Fibroblast of the aortic adventitia (primary cell): ENCODE measurements around the gene ZBED4. TPM values are rescaled to one million over a fixed set of nuclear protein-coding genes. Genes with fewer than 3 reads are reported as not detected.

Experiments used
- DNase-seq: peaks from one replicate; pipeline ENCODE4 v3.0.0-alpha.2; 2010; ENCODE audit warnings: low read depth
- H3K4me3 ChIP-seq: 2 replicates; pipeline ENCODE4 v1.5.1; 2011; ENCODE audit warnings: low read depth, mild to moderate bottlenecking, control low read depth, low read length, moderate library complexity
- total RNA-seq: library from RNA; depleted of rRNA; stranded (reverse); fragments of >200 nt; gene quantifications from 2 replicates; pipeline ENCODE4 v1.2.3, GENCODE V29; 2012; ENCODE audit warnings: low replicate concordance
- TF ChIP-seq, protein P1 (sequence below): IDR thresholded peaks from 2 replicates; pipeline ENCODE4 v1.5.1; 2011; ENCODE audit warnings: mild to moderate bottlenecking, low read length, control low read depth, inconsistent platforms; ENCODE audit not compliant: insufficient read depth

Gene ZBED4
- total RNA-seq, 1 donor, result 8.3 TPM

DNA sequence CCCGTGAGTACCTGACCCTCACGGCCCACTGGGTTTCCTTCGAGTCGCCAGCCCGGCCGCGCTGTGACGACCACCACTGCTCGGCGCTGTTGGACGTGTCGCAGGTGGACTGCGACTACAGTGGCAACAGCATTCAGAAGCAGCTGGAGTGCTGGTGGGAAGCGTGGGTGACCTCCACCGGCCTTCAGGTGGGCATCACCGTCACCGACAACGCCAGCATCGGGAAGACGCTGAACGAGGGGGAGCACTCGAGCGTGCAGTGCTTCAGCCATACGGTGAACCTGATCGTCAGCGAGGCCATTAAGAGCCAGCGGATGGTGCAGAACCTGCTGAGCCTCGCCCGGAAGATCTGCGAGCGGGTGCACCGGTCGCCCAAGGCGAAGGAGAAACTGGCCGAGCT is 32.2 kb downstream of the ZBED4 start:
- no peak overlapping the region for H3K4me3 ChIP-seq

DNA sequence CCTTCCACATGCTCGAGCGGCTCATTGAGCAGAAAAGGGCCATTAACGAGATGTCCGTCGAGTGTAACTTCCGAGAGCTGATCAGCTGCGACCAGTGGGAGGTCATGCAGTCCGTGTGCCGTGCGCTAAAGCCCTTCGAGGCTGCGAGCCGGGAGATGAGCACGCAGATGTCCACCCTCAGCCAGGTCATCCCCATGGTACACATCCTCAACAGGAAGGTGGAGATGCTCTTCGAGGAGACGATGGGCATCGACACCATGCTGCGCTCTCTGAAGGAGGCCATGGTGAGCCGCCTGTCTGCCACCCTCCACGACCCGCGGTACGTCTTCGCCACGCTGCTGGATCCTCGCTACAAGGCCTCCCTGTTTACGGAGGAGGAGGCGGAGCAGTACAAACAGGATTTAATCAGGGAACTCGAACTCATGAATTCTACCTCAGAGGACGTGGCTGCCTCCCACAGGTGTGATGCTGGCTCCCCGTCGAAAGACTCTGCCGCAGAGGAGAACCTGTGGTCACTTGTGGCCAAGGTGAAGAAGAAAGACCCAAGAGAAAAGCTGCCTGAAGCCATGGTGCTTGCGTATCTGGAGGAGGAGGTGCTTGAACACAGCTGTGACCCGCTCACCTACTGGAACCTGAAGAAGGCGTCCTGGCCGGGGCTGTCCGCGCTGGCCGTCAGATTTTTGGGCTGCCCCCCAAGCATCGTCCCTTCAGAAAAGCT is 32.9 kb downstream of the ZBED4 start:
- DNase-seq, result no peak
- TF ChIP-seq, protein P1, sequence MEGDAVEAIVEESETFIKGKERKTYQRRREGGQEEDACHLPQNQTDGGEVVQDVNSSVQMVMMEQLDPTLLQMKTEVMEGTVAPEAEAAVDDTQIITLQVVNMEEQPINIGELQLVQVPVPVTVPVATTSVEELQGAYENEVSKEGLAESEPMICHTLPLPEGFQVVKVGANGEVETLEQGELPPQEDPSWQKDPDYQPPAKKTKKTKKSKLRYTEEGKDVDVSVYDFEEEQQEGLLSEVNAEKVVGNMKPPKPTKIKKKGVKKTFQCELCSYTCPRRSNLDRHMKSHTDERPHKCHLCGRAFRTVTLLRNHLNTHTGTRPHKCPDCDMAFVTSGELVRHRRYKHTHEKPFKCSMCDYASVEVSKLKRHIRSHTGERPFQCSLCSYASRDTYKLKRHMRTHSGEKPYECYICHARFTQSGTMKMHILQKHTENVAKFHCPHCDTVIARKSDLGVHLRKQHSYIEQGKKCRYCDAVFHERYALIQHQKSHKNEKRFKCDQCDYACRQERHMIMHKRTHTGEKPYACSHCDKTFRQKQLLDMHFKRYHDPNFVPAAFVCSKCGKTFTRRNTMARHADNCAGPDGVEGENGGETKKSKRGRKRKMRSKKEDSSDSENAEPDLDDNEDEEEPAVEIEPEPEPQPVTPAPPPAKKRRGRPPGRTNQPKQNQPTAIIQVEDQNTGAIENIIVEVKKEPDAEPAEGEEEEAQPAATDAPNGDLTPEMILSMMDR, result no peak
- no peak overlapping the region for H3K4me3 ChIP-seq

More for the DNA sequence above, 32.2 kb downstream of the ZBED4 start:
- no peak for DNase-seq
- TF ChIP-seq, protein P1, result no peak

DNA sequence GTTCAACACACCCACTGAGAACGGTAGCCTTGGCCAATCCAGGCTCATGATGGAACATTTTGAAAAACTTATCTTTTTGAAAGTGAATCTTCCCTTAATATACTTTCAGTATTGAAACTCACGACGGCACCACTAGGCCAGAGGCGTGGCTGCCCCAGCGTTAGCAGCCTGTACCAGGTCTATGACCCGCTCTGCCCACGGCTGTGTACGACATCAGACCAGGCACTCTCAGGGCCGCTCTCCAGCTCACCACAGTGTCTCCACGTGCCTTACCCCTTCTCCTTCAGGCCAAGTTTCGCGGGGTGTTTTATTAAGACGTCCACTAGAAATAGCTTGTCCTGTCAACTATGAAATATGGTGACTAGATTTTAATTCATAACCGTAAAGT is 33.4 kb downstream of the ZBED4 start:
- TF ChIP-seq, protein P1, result no peak

DNA sequence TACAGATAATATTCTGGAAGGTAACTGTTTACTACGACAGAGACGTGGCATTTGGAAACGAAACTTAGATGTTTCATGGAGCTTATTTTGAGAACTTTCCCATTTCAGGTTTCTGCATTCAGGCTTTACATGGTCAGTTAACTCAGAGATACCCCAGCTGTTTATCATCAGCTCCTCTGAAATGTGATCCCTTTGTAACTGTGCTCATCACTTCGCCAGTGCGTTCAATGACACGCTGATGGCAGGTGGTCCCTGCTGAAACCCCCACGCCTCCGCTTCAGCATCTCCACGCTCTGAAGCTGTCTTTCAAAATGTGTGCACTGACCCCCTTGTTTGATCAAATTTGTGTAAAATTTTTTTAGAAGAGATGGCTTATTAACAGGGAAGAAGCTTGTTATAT is 34.1 kb downstream of the ZBED4 start:
- TF ChIP-seq, protein P1, result no peak
- H3K4me3 ChIP-seq, result no peak overlapping the region
- no peak for DNase-seq

More for the DNA sequence above, 33.4 kb downstream of the ZBED4 start:
- DNase-seq, result no peak
- no peak overlapping the region for H3K4me3 ChIP-seq

DNA sequence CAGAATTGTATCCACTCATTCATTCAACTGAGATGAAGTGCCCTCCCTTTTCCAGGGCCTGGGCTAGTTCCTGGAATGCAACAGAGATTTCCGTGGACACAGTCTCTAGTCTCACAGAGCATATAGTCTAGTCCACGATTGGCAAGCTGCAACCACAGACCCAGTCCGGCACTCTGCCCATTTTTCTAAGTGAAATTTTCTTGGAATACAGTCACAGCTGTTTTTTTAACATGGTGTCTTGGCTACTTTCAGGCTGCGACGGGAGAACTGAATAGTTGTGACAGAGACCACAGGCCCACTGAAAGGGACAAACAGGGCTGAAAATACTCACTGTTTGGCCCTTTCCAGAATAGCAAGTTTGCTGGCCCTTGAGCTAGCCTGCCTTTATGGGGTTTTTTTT is 35.4 kb downstream of the ZBED4 start:
- DNase-seq, result no peak
- TF ChIP-seq, protein P1, result no peak
- no peak overlapping the region for H3K4me3 ChIP-seq

DNA sequence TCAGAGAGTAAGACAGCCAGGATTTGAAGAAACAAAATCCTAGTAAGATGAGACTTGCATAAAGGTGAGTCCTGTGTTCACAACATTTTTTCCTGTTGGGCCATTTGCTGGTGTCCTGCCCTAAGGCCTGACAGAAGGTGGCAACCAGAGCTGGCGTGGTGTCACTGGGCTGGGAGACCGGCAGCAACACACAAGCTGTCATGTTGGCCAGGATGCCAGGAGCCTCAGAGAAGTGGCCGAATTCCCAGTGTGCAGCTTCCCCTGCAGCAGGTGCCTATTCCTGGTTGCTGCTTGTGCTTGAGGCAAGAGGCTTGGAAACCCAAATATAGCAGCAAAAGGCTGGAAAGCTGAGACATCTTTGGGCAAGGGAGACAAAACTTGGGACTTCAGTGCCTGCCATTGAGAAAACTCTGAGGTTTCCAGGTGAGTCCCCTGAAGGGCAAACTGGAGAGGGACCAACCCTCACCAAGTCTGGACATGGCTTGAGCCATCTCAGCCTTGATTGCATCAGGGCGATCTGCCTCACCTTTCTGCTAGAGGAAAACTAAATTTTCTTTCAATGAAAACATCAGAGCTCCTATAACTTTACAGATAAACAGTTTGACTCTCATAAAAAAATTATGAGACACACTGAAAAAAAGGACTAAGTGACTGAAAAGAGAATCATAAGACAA is 38.7 kb downstream of the ZBED4 start:
- no peak for DNase-seq
- H3K4me3 ChIP-seq, result no peak overlapping the region
- TF ChIP-seq, protein P1, result no peak
